ENCODE data around the gene CALCOCO1.

GRCh38 chr12:53667080-53667479, 60.2 kb downstream of the CALCOCO1 start:
- TF ChIP-seq HDAC2 (IDR thresholded peaks at IDR 0.05; ENCODE audit: borderline replicate concordance in 1 of 2, low read depth in 2 of 2, low read length in 2 of 2) (no peak), CTCF (IDR thresholded peaks at IDR 0.05; ENCODE audit: control extremely low read depth in 1 of 3, insufficient read depth in 1 of 3, low read depth in 1 of 3, low read length in 3 of 3) (no peak), CREB1 (IDR thresholded peaks at IDR 0.05) (no peak), POLR2A (IDR thresholded peaks at IDR 0.05; ENCODE audit: control extremely low read depth in 1 of 2, low read depth in 2 of 2, low read length in 2 of 2) (no peak), EP300 (IDR thresholded peaks at IDR 0.05; ENCODE audit: borderline replicate concordance in 1 of 2, low read depth in 2 of 2, low read length in 2 of 2) (no peak), JUND (IDR thresholded peaks at IDR 0.05; ENCODE audit: low read length) (no peak), POLR2AphosphoS5 (IDR thresholded peaks at IDR 0.05; ENCODE audit: low read depth, low read length) (no peak), EZH2 (IDR thresholded peaks at IDR 0.05; ENCODE audit: low read depth, low read length, severe bottlenecking) (no peak)
